Measurements from ENCODE around the gene RAD51B. TPM values are rescaled to one million over a fixed set of nuclear protein-coding genes. Genes with fewer than 3 reads are reported as not detected.

Gene RAD51B
- total RNA-seq, 1 donor from 2014 or later, result 38.6 TPM

- no peaks in the 10 kb centered on the region for H3K9me3 ChIP-seq (ENCODE audit: control insufficient read depth in 3 of 3, low read length in 3 of 3)
- no peaks in the 10 kb centered on the region for H3K27me3 ChIP-seq (ENCODE audit: control insufficient read depth in 3 of 3, insufficient read depth in 3 of 3, low read length in 3 of 3)
- H3K4me3 ChIP-seq (ENCODE audit: low read length in 3 of 3), result no peak overlapping the region
- H3K36me3 ChIP-seq (ENCODE audit: control insufficient read depth in 3 of 3, insufficient read depth in 3 of 3, low read length in 3 of 3), result no peaks in the 10 kb centered on the region
- H3K9ac ChIP-seq (ENCODE audit: low read depth in 1 of 3, low read length in 3 of 3), result no peak overlapping the region
- no peak overlapping the region for H3K27ac ChIP-seq (ENCODE audit: low read depth, low read length)
- H3K4me1 ChIP-seq (ENCODE audit: control insufficient read depth in 3 of 3, insufficient read depth in 3 of 3, low read length in 3 of 3), result peaks cover 0 to 3% (median 0%) of the 10 kb centered on the region in 3 donors
These were observed 263.2 kb downstream of the RAD51B start for GRCh38 chr14:68082698-68083291.

GRCh38 chr14:68084256-68084655, 264.7 kb downstream of the RAD51B start:
- Histone ChIP-seq H3K27me3 (ENCODE audit: control insufficient read depth in 3 of 3, insufficient read depth in 3 of 3, low read length in 3 of 3) (no peaks in the 10 kb centered on the region), H3K9ac (ENCODE audit: low read depth in 1 of 3, low read length in 3 of 3) (no peak overlapping the region), H3K4me3 (ENCODE audit: low read length in 3 of 3) (no peak overlapping the region), H3K27ac (ENCODE audit: low read depth, low read length) (no peak overlapping the region), H3K36me3 (ENCODE audit: control insufficient read depth in 3 of 3, insufficient read depth in 3 of 3, low read length in 3 of 3) (no peaks in the 10 kb centered on the region), H3K9me3 (ENCODE audit: control insufficient read depth in 3 of 3, low read length in 3 of 3) (no peaks in the 10 kb centered on the region), H3K4me1 (ENCODE audit: control insufficient read depth in 3 of 3, insufficient read depth in 3 of 3, low read length in 3 of 3) (peaks cover 0 to 10% (median 2%) of the 10 kb centered on the region in 3 donors)

DNA sequence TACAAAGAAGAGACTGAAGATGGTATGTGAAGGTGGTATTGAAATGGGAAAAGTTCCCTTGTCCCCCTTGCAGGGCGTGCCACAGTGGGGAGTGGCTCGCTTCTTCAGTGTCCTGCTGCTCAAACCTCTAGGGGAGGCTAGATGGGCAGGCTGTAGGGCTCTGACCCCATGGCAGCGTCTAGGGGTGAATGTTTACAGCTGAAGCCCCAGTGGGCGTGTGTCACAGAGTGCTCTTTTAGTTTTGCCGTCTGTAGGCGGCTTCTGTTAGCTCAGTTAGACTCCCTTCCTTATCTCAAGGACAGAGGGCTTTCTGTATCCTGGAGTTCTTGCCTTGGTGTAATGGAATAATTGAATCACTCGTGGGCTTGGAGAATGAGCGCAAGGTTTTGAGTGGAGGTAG, 266.2 kb downstream of the RAD51B start:
- Histone ChIP-seq H3K36me3 (ENCODE audit: control insufficient read depth in 3 of 3, insufficient read depth in 3 of 3, low read length in 3 of 3) (no peaks in the 10 kb centered on the region), H3K27ac (ENCODE audit: low read depth, low read length) (no peak overlapping the region)

DNA sequence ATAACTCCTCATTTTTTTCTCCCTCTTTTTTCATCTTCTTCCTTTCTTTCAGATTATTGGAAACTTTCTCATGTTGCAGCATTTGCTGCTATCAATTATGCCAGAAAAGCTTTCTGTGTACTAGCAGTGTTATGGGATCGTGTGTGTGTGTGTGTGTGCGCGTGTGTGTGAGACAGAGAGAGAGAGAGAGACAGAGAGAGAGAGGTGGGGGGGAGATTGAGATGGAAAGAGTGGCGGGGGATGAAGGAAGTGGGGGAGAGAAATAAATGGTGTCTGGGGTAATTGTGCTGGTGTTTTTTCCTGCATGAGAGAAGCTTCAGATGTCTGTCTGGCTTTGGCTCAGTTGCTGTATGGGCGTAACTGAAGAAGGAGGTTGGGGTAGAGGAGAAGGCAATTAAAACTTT, 268.9 kb downstream of the RAD51B start:
- H3K4me1 ChIP-seq (ENCODE audit: control insufficient read depth in 3 of 3, insufficient read depth in 3 of 3, low read length in 3 of 3), result peaks cover 2 to 11% (median 2%) of the 10 kb centered on the region in 3 donors
- no peaks in the 10 kb centered on the region for H3K27me3 ChIP-seq (ENCODE audit: control insufficient read depth in 3 of 3, insufficient read depth in 3 of 3, low read length in 3 of 3)
- no peak overlapping the region for H3K27ac ChIP-seq (ENCODE audit: low read depth, low read length)
- peak overlapping the region; percentile 63 to 71 (median 68) for H3K9ac ChIP-seq (ENCODE audit: low read depth in 1 of 3, low read length in 3 of 3)
- peak overlapping the region; percentile 46 to 57 (median 50) for H3K4me3 ChIP-seq (ENCODE audit: low read length in 3 of 3)
- H3K36me3 ChIP-seq (ENCODE audit: control insufficient read depth in 3 of 3, insufficient read depth in 3 of 3, low read length in 3 of 3), result no peaks in the 10 kb centered on the region
- no peaks in the 10 kb centered on the region for H3K9me3 ChIP-seq (ENCODE audit: control insufficient read depth in 3 of 3, low read length in 3 of 3)

More for the DNA sequence above, 266.2 kb downstream of the RAD51B start:
- Histone ChIP-seq H3K9ac (ENCODE audit: low read depth in 1 of 3, low read length in 3 of 3) (no peak overlapping the region), H3K4me3 (ENCODE audit: low read length in 3 of 3) (no peak overlapping the region), H3K4me1 (ENCODE audit: control insufficient read depth in 3 of 3, insufficient read depth in 3 of 3, low read length in 3 of 3) (peaks cover 2 to 11% (median 2%) of the 10 kb centered on the region in 3 donors), H3K27me3 (ENCODE audit: control insufficient read depth in 3 of 3, insufficient read depth in 3 of 3, low read length in 3 of 3) (no peaks in the 10 kb centered on the region), H3K9me3 (ENCODE audit: control insufficient read depth in 3 of 3, low read length in 3 of 3) (no peaks in the 10 kb centered on the region)

DNA sequence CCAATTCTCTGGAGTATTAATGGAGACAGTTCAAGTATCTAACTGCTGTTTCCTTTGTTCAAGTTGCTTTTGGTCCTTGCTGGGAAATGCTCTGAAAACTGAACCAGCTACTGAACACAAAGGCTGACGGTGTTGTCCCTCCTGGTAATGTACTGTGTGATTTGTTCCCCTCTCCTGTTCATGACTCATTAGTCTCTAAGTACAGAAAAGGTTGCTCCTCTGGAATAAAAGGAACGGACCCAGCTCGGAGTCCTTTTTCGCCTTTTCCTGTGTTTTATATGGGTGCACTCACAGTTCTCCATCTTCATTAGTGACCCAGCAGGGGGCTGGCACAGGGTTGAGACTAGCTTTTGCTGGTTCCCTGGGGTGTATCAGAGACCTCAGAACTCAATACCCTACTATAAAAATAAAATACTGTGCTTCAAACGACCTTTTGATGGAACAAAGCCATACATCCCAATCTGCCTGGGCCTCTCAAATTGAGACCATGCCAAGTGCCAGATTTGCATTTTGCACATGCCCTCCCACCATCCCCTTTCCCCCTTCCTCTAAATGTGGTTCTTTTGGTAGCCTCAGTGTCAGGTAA, 269.7 kb downstream of the RAD51B start:
- no peaks in the 10 kb centered on the region for H3K27me3 ChIP-seq (ENCODE audit: control insufficient read depth in 3 of 3, insufficient read depth in 3 of 3, low read length in 3 of 3)
- peaks cover 2 to 11% (median 2%) of the 10 kb centered on the region in 3 donors for H3K4me1 ChIP-seq (ENCODE audit: control insufficient read depth in 3 of 3, insufficient read depth in 3 of 3, low read length in 3 of 3)
- no peak overlapping the region for H3K9ac ChIP-seq (ENCODE audit: low read depth in 1 of 3, low read length in 3 of 3)
- no peaks in the 10 kb centered on the region for H3K36me3 ChIP-seq (ENCODE audit: control insufficient read depth in 3 of 3, insufficient read depth in 3 of 3, low read length in 3 of 3)
- H3K9me3 ChIP-seq (ENCODE audit: control insufficient read depth in 3 of 3, low read length in 3 of 3), result no peaks in the 10 kb centered on the region
- no peak overlapping the region for H3K4me3 ChIP-seq (ENCODE audit: low read length in 3 of 3)
- no peak overlapping the region for H3K27ac ChIP-seq (ENCODE audit: low read depth, low read length)

DNA sequence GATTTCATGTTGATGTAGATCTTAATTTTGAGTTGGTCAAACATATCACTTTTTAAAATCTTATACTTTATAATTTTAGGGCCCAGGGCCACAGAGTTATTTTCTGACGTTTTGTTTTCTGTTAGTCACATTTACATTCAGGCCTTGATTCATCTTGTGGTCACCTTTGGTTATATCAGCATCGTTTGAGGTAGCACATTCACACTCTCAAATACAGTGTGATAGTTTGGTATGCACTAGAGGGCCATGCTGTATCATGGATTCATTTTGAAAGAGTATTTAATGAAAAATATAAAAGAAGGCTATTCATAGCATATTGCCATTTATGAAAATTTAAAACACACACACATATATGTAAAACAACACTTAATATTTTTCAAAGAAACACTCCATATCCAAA, 274.6 kb downstream of the RAD51B start:
- Histone ChIP-seq H3K9me3 (ENCODE audit: control insufficient read depth in 3 of 3, low read length in 3 of 3) (no peaks in the 10 kb centered on the region), H3K4me1 (ENCODE audit: control insufficient read depth in 3 of 3, insufficient read depth in 3 of 3, low read length in 3 of 3) (peaks cover 1 to 2% (median 2%) of the 10 kb centered on the region in 3 donors), H3K27me3 (ENCODE audit: control insufficient read depth in 3 of 3, insufficient read depth in 3 of 3, low read length in 3 of 3) (no peaks in the 10 kb centered on the region), H3K27ac (ENCODE audit: low read depth, low read length) (no peak overlapping the region), H3K4me3 (ENCODE audit: low read length in 3 of 3) (no peak overlapping the region), H3K9ac (ENCODE audit: low read depth in 1 of 3, low read length in 3 of 3) (no peak overlapping the region), H3K36me3 (ENCODE audit: control insufficient read depth in 3 of 3, insufficient read depth in 3 of 3, low read length in 3 of 3) (no peaks in the 10 kb centered on the region)

GRCh38 chr14:68094752-68095151, 275.2 kb downstream of the RAD51B start:
- no peak overlapping the region for H3K27ac ChIP-seq (ENCODE audit: low read depth, low read length)
- H3K9me3 ChIP-seq (ENCODE audit: control insufficient read depth in 3 of 3, low read length in 3 of 3), result no peaks in the 10 kb centered on the region
- no peaks in the 10 kb centered on the region for H3K27me3 ChIP-seq (ENCODE audit: control insufficient read depth in 3 of 3, insufficient read depth in 3 of 3, low read length in 3 of 3)
- no peak overlapping the region for H3K4me3 ChIP-seq (ENCODE audit: low read length in 3 of 3)
- H3K4me1 ChIP-seq (ENCODE audit: control insufficient read depth in 3 of 3, insufficient read depth in 3 of 3, low read length in 3 of 3), result no peaks in the 10 kb centered on the region
- H3K36me3 ChIP-seq (ENCODE audit: control insufficient read depth in 3 of 3, insufficient read depth in 3 of 3, low read length in 3 of 3), result no peaks in the 10 kb centered on the region
- no peak overlapping the region for H3K9ac ChIP-seq (ENCODE audit: low read depth in 1 of 3, low read length in 3 of 3)

- no peak overlapping the region for H3K4me3 ChIP-seq (ENCODE audit: low read length in 3 of 3)
- no peak overlapping the region for H3K27ac ChIP-seq (ENCODE audit: low read depth, low read length)
- peaks cover 0 to 2% (median 0%) of the 10 kb centered on the region in 3 donors for H3K9me3 ChIP-seq (ENCODE audit: control insufficient read depth in 3 of 3, low read length in 3 of 3)
- no peaks in the 10 kb centered on the region for H3K36me3 ChIP-seq (ENCODE audit: control insufficient read depth in 3 of 3, insufficient read depth in 3 of 3, low read length in 3 of 3)
- H3K9ac ChIP-seq (ENCODE audit: low read depth in 1 of 3, low read length in 3 of 3), result no peak overlapping the region
- no peaks in the 10 kb centered on the region for H3K27me3 ChIP-seq (ENCODE audit: control insufficient read depth in 3 of 3, insufficient read depth in 3 of 3, low read length in 3 of 3)
- H3K4me1 ChIP-seq (ENCODE audit: control insufficient read depth in 3 of 3, insufficient read depth in 3 of 3, low read length in 3 of 3), result no peaks in the 10 kb centered on the region
These were observed 278.1 kb downstream of the RAD51B start for GRCh38 chr14:68097727-68098126.

DNA sequence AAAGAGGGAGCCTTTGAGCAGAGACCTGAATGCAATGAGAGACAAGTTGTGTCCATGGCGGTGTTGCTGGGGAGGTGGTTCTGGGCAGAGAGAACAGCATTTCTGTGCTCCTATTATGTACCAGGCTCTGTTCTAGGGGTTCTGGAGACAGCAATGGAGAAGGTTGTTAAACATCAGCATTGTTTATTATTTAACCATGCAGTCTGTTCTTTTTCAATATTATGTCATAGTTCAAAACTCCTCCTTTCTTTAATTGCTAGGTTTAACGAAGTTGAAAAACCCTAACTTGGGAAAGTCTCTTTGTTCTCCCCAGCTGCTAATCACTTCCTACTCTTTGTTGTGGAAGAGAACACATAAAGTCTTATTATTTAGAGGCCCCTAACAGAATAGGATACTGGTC, 279.3 kb downstream of the RAD51B start:
- Histone ChIP-seq H3K36me3 (ENCODE audit: control insufficient read depth in 3 of 3, insufficient read depth in 3 of 3, low read length in 3 of 3) (no peaks in the 10 kb centered on the region), H3K27ac (ENCODE audit: low read depth, low read length) (no peak overlapping the region), H3K9me3 (ENCODE audit: control insufficient read depth in 3 of 3, low read length in 3 of 3) (peaks cover 0 to 2% (median 0%) of the 10 kb centered on the region in 3 donors), H3K9ac (ENCODE audit: low read depth in 1 of 3, low read length in 3 of 3) (no peak overlapping the region), H3K4me3 (ENCODE audit: low read length in 3 of 3) (no peak overlapping the region), H3K27me3 (ENCODE audit: control insufficient read depth in 3 of 3, insufficient read depth in 3 of 3, low read length in 3 of 3) (no peaks in the 10 kb centered on the region), H3K4me1 (ENCODE audit: control insufficient read depth in 3 of 3, insufficient read depth in 3 of 3, low read length in 3 of 3) (no peaks in the 10 kb centered on the region)

DNA sequence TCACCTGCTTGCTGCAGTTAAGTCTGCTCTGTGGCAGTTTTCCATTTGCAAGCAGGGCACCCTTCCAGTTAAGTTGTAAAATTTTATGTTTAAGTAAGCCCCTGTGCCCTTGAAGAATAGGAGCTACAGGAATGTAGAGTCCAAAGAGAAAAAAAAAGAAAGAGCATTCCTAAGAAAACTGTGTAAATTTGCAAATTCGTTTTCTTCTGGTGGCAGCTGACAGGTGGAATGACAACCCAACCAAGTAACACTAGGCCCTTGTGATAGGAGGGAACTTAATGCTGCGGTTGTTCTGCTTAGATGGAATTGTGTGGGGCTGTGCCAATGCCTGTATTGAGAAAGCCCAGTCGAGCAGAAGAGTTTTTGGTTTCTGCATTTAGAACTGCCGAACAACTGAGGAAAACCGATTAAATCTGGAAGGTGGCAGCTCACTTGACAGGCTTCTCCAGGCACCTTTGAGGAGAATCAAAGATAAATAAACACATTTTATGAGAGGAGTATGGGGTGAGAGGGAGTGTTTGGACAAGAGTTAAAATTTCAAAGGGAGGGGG, 280.0 kb downstream of the RAD51B start:
- Histone ChIP-seq H3K4me3 (ENCODE audit: low read length in 3 of 3) (no peak overlapping the region), H3K9ac (ENCODE audit: low read depth in 1 of 3, low read length in 3 of 3) (no peak overlapping the region), H3K4me1 (ENCODE audit: control insufficient read depth in 3 of 3, insufficient read depth in 3 of 3, low read length in 3 of 3) (no peaks in the 10 kb centered on the region), H3K36me3 (ENCODE audit: control insufficient read depth in 3 of 3, insufficient read depth in 3 of 3, low read length in 3 of 3) (no peaks in the 10 kb centered on the region), H3K27ac (ENCODE audit: low read depth, low read length) (no peak overlapping the region), H3K27me3 (ENCODE audit: control insufficient read depth in 3 of 3, insufficient read depth in 3 of 3, low read length in 3 of 3) (no peaks in the 10 kb centered on the region), H3K9me3 (ENCODE audit: control insufficient read depth in 3 of 3, low read length in 3 of 3) (peaks cover 0 to 2% (median 0%) of the 10 kb centered on the region in 3 donors)
